HCT116 (cell line): ENCODE results near the gene EVX2.

Experiments used
- ELF1 ChIP-seq: IDR thresholded peaks from 2 replicates; pipeline ENCODE4 v1.6.1; 2012; ENCODE audit warnings: low read depth, borderline replicate concordance
- EZH2 ChIP-seq: fragments of 200-600 bp; sonication (generic); IDR thresholded peaks from 2 replicates; pipeline ENCODE4 v1.6.1; 2017; ENCODE audit warnings: antibody characterized with exemption, mixed run types
- JUND ChIP-seq: IDR thresholded peaks from 2 replicates; pipeline ENCODE4 v1.6.1; 2012
- POLR2A ChIP-seq: IDR thresholded peaks from 2 replicates; pipeline ENCODE4 v1.7.0; 2011; ENCODE audit warnings: borderline replicate concordance; ENCODE audit not compliant: insufficient read depth, insufficient read length; ENCODE audit errors: extremely low read depth
- SRF ChIP-seq: IDR thresholded peaks from 2 replicates; pipeline ENCODE4 v1.6.1; 2012; ENCODE audit warnings: low read depth
- TCF7L2 ChIP-seq: IDR thresholded peaks from 2 replicates; pipeline ENCODE4 v1.7.0; 2011; ENCODE audit warnings: borderline replicate concordance, inconsistent platforms; ENCODE audit not compliant: insufficient read depth, insufficient read length; ENCODE audit errors: extremely low read depth
- YY1 ChIP-seq: IDR thresholded peaks from 2 replicates; pipeline ENCODE4 v1.6.1; 2011; ENCODE audit warnings: low read length, low read depth, moderate library complexity, mild to moderate bottlenecking; ENCODE audit not compliant: insufficient replicate concordance; ENCODE audit errors: extremely low read depth
- ZFX ChIP-seq: fragments of 450-650 bp; IDR thresholded peaks from 2 replicates; pipeline ENCODE4 v1.6.1; 2017
- TF ChIP-seq, protein P1 (sequence below), 3 experiments: fragments of 200-600 bp in 1 of 3; sonication (generic) in 1 of 3; IDR thresholded peaks in 2 of 3; conservative IDR thresholded peaks in 1 of 3; 2 replicates each; pipeline ENCODE4 v1.5.1; 2012 to 2017; ENCODE audit warnings: low read depth in 2 of 3, low read length in 2 of 3, antibody characterized with exemption in 1 of 3, borderline replicate concordance in 1 of 3, control low read depth in 1 of 3, mild to moderate bottlenecking in 1 of 3, mixed read lengths in 1 of 3, mixed run types in 1 of 3, moderate library complexity in 1 of 3; ENCODE audit not compliant: insufficient read depth in 1 of 3

- no peak for TF ChIP-seq JUND
- TF ChIP-seq ELF1, result no peak
- TF ChIP-seq, protein P1, sequence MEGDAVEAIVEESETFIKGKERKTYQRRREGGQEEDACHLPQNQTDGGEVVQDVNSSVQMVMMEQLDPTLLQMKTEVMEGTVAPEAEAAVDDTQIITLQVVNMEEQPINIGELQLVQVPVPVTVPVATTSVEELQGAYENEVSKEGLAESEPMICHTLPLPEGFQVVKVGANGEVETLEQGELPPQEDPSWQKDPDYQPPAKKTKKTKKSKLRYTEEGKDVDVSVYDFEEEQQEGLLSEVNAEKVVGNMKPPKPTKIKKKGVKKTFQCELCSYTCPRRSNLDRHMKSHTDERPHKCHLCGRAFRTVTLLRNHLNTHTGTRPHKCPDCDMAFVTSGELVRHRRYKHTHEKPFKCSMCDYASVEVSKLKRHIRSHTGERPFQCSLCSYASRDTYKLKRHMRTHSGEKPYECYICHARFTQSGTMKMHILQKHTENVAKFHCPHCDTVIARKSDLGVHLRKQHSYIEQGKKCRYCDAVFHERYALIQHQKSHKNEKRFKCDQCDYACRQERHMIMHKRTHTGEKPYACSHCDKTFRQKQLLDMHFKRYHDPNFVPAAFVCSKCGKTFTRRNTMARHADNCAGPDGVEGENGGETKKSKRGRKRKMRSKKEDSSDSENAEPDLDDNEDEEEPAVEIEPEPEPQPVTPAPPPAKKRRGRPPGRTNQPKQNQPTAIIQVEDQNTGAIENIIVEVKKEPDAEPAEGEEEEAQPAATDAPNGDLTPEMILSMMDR (IDR thresholded peaks at IDR 0.05 in 2 of 3, conservative IDR thresholded peaks at IDR 0.05 in 1 of 3; ENCODE audit: borderline replicate concordance in 1 of 3, insufficient read depth in 1 of 3, low read depth in 2 of 3, low read length in 2 of 3), result no peak
- TF ChIP-seq POLR2A, result no peak
- no peak for TF ChIP-seq SRF
- TF ChIP-seq EZH2, result no peak
- no peak for TF ChIP-seq YY1
- no peak for TF ChIP-seq TCF7L2
- TF ChIP-seq ZFX, result no peak
Observed at GRCh38 chr2:176066645-176067588, 16.8 kb downstream of the EVX2 start.
